ENCODE results near the gene WWOX.

The WWOX gene

GRCh38 chr16:78294538-78295225 lies 195.2 kb downstream of the WWOX start:
- no peak overlapping the region for H3K4me3 ChIP-seq (ENCODE audit: insufficient read length, low read depth)
- H3K9me3 ChIP-seq (ENCODE audit: insufficient read depth, low read length), result 0 out of 2 replicates have a peak, but pooled peaks cover 4% of the 10 kb centered on the region
- H3K27me3 ChIP-seq (ENCODE audit: insufficient read depth, insufficient read length), result no peaks in the 10 kb centered on the region
- TF ChIP-seq ZNF274 (IDR thresholded peaks at IDR 0.05; ENCODE audit: low read depth, low read length) (no peak), YY1 (IDR thresholded peaks at IDR 0.05; ENCODE audit: insufficient read depth, insufficient read length) (no peak), SUZ12 (IDR thresholded peaks at IDR 0.05; ENCODE audit: extremely low read depth, insufficient read depth, insufficient read length) (no peak)
- no peak for DNase-seq (ENCODE audit: low read depth, low spot score)
- H3K4me1 ChIP-seq (ENCODE audit: insufficient read depth, insufficient read length), result no peaks in the 10 kb centered on the region
- H3K9ac ChIP-seq (ENCODE audit: insufficient read length, low read depth), result no peak overlapping the region
- H3K36me3 ChIP-seq (ENCODE audit: insufficient read depth, insufficient read length, low read length), result no peaks in the 10 kb centered on the region

- no peaks in the 10 kb centered on the region for H3K27me3 ChIP-seq (ENCODE audit: insufficient read depth, insufficient read length)
- H3K9ac ChIP-seq (ENCODE audit: insufficient read length, low read depth), result no peak overlapping the region
- no peaks in the 10 kb centered on the region for H3K4me1 ChIP-seq (ENCODE audit: insufficient read depth, insufficient read length)
- H3K36me3 ChIP-seq (ENCODE audit: insufficient read depth, insufficient read length, low read length), result no peaks in the 10 kb centered on the region
- DNase-seq (ENCODE audit: low read depth, low spot score), result no peak
- no peak overlapping the region for H3K4me3 ChIP-seq (ENCODE audit: insufficient read length, low read depth)
- TF ChIP-seq SUZ12 (IDR thresholded peaks at IDR 0.05; ENCODE audit: extremely low read depth, insufficient read depth, insufficient read length) (no peak), YY1 (IDR thresholded peaks at IDR 0.05; ENCODE audit: insufficient read depth, insufficient read length) (no peak), ZNF274 (IDR thresholded peaks at IDR 0.05; ENCODE audit: low read depth, low read length) (no peak)
- 0 out of 2 replicates have a peak, but pooled peaks cover 4% of the 10 kb centered on the region for H3K9me3 ChIP-seq (ENCODE audit: insufficient read depth, low read length)
Measured at GRCh38 chr16:78297066-78297666, 197.7 kb downstream of the WWOX start.

- Histone ChIP-seq H3K4me1 (ENCODE audit: insufficient read depth, insufficient read length) (no peaks in the 10 kb centered on the region), H3K9me3 (ENCODE audit: insufficient read depth, low read length) (0 out of 2 replicates have a peak, but pooled peaks cover 4% of the 10 kb centered on the region), H3K36me3 (ENCODE audit: insufficient read depth, insufficient read length, low read length) (no peaks in the 10 kb centered on the region), H3K27me3 (ENCODE audit: insufficient read depth, insufficient read length) (no peaks in the 10 kb centered on the region), H3K9ac (ENCODE audit: insufficient read length, low read depth) (no peak overlapping the region), H3K4me3 (ENCODE audit: insufficient read length, low read depth) (no peak overlapping the region)
- DNase-seq (ENCODE audit: low read depth, low spot score), result no peak
- TF ChIP-seq SUZ12 (IDR thresholded peaks at IDR 0.05; ENCODE audit: extremely low read depth, insufficient read depth, insufficient read length), result no peak
- TF ChIP-seq ZNF274 (IDR thresholded peaks at IDR 0.05; ENCODE audit: low read depth, low read length), result no peak
- no peak for TF ChIP-seq YY1 (IDR thresholded peaks at IDR 0.05; ENCODE audit: insufficient read depth, insufficient read length)
Measured at GRCh38 chr16:78298986-78299385, 199.5 kb downstream of the WWOX start.

GRCh38 chr16:78300469-78300868 lies 201.0 kb downstream of the WWOX start:
- Histone ChIP-seq H3K36me3 (ENCODE audit: insufficient read depth, insufficient read length, low read length) (no peaks in the 10 kb centered on the region), H3K9ac (ENCODE audit: insufficient read length, low read depth) (no peak overlapping the region), H3K27me3 (ENCODE audit: insufficient read depth, insufficient read length) (no peaks in the 10 kb centered on the region), H3K4me3 (ENCODE audit: insufficient read length, low read depth) (no peak overlapping the region), H3K9me3 (ENCODE audit: insufficient read depth, low read length) (0 out of 2 replicates have a peak, but pooled peaks cover 4% of the 10 kb centered on the region), H3K4me1 (ENCODE audit: insufficient read depth, insufficient read length) (no peaks in the 10 kb centered on the region)
- DNase-seq (ENCODE audit: low read depth, low spot score), result no peak
- TF ChIP-seq YY1 (IDR thresholded peaks at IDR 0.05; ENCODE audit: insufficient read depth, insufficient read length), result no peak
- no peak for TF ChIP-seq SUZ12 (IDR thresholded peaks at IDR 0.05; ENCODE audit: extremely low read depth, insufficient read depth, insufficient read length)
- no peak for TF ChIP-seq ZNF274 (IDR thresholded peaks at IDR 0.05; ENCODE audit: low read depth, low read length)

- H3K9me3 ChIP-seq (ENCODE audit: insufficient read depth, low read length), result no peaks in the 10 kb centered on the region
- no peaks in the 10 kb centered on the region for H3K27me3 ChIP-seq (ENCODE audit: insufficient read depth, insufficient read length)
- no peaks in the 10 kb centered on the region for H3K36me3 ChIP-seq (ENCODE audit: insufficient read depth, insufficient read length, low read length)
- no peak overlapping the region for H3K9ac ChIP-seq (ENCODE audit: insufficient read length, low read depth)
- no peaks in the 10 kb centered on the region for H3K4me1 ChIP-seq (ENCODE audit: insufficient read depth, insufficient read length)
- no peak overlapping the region for H3K4me3 ChIP-seq (ENCODE audit: insufficient read length, low read depth)
- no peak for TF ChIP-seq ZNF274 (IDR thresholded peaks at IDR 0.05; ENCODE audit: low read depth, low read length)
- no peak for TF ChIP-seq SUZ12 (IDR thresholded peaks at IDR 0.05; ENCODE audit: extremely low read depth, insufficient read depth, insufficient read length)
- no peak for TF ChIP-seq YY1 (IDR thresholded peaks at IDR 0.05; ENCODE audit: insufficient read depth, insufficient read length)
- no peak for DNase-seq (ENCODE audit: low read depth, low spot score)
Measured at GRCh38 chr16:78303946-78304345, 204.5 kb downstream of the WWOX start.

GRCh38 chr16:78306361-78306760 lies 206.9 kb downstream of the WWOX start:
- H3K9me3 ChIP-seq (ENCODE audit: insufficient read depth, low read length), result no peaks in the 10 kb centered on the region
- no peak overlapping the region for H3K4me3 ChIP-seq (ENCODE audit: insufficient read length, low read depth)
- no peak overlapping the region for H3K9ac ChIP-seq (ENCODE audit: insufficient read length, low read depth)
- DNase-seq (ENCODE audit: low read depth, low spot score), result no peak
- TF ChIP-seq SUZ12 (IDR thresholded peaks at IDR 0.05; ENCODE audit: extremely low read depth, insufficient read depth, insufficient read length) (no peak), ZNF274 (IDR thresholded peaks at IDR 0.05; ENCODE audit: low read depth, low read length) (no peak), YY1 (IDR thresholded peaks at IDR 0.05; ENCODE audit: insufficient read depth, insufficient read length) (no peak)
- H3K36me3 ChIP-seq (ENCODE audit: insufficient read depth, insufficient read length, low read length), result no peaks in the 10 kb centered on the region
- no peaks in the 10 kb centered on the region for H3K27me3 ChIP-seq (ENCODE audit: insufficient read depth, insufficient read length)
- no peaks in the 10 kb centered on the region for H3K4me1 ChIP-seq (ENCODE audit: insufficient read depth, insufficient read length)

GRCh38 chr16:78307824-78308528 lies 208.5 kb downstream of the WWOX start:
- Histone ChIP-seq H3K4me1 (ENCODE audit: insufficient read depth, insufficient read length) (no peaks in the 10 kb centered on the region), H3K4me3 (ENCODE audit: insufficient read length, low read depth) (no peak overlapping the region), H3K36me3 (ENCODE audit: insufficient read depth, insufficient read length, low read length) (no peaks in the 10 kb centered on the region), H3K27me3 (ENCODE audit: insufficient read depth, insufficient read length) (no peaks in the 10 kb centered on the region), H3K9me3 (ENCODE audit: insufficient read depth, low read length) (no peaks in the 10 kb centered on the region), H3K9ac (ENCODE audit: insufficient read length, low read depth) (no peak overlapping the region)
- no peak for TF ChIP-seq ZNF274 (IDR thresholded peaks at IDR 0.05; ENCODE audit: low read depth, low read length)
- TF ChIP-seq SUZ12 (IDR thresholded peaks at IDR 0.05; ENCODE audit: extremely low read depth, insufficient read depth, insufficient read length), result no peak
- no peak for TF ChIP-seq YY1 (IDR thresholded peaks at IDR 0.05; ENCODE audit: insufficient read depth, insufficient read length)
- DNase-seq (ENCODE audit: low read depth, low spot score), result no peak

Measured in NT2/D1 (cell line).